Stimulated activated CD8-positive, alpha-beta memory T cell treated with anti-CD3 and anti-CD28 coated beads, Interleukin-7, amount 100 ng/mL, for 4 hours (primary cell): ENCODE measurements around the gene NFRKB.

Experiments used
- DNase-seq, 2 donors: peaks; one replicate each; pipeline ENCODE4 v3.0.0-alpha.2; 2020; ENCODE audit warnings: low read depth in 2 of 2

Gene NFRKB

GRCh38 chr11:129895126-129896041, at the start of gene NFRKB:
NFRKB (minus strand) TSS chr11:129895578; CDS start chr11:129892849, 2,729 bp downstream.
- peak; percentile 60 to 85 for DNase-seq

GRCh38 chr11:129944696-129945095, 49.3 kb upstream of the NFRKB start:
- DNase-seq = no peak

DNA sequence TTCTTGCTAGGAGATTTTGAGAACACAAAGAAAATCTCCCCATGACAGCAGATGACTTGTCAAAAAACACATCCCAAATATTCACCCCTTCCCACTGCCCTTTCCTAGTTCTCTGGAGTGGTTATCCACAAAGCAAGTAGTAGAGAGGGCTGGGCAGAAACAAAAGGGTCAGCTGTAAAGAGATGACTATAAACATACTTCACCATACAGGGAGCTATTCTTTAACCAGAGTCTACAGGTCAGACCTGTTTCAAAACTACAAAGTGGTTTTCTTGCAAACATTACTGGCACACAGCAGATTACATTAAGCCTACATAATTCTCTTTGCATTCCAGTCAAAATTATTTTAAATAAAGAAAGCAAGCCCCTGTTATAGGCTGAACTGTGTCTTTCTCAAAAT, 47.7 kb upstream of the NFRKB start:
- DNase-seq = no peak

DNA sequence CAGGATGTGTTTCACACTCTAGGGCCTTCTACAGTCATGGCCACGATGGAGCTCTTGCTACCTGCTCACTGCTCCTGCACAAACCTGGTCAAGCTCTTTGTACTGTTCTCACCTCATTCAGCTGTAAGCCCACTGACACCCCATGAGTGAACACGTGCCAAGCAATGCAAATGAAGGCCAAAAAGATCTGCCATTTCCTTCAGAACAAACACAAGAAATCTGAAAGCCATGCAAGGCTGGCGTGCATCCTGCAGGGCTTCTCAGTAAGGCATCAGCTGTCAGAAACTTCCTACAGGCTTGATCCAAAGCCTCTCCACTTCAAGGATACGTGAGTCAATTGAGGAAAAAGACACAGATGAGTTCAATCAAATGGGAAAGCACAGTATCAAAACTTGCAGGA, 44.1 kb upstream of the NFRKB start:
- no peak for DNase-seq

- no peak for DNase-seq
These were observed 43.4 kb upstream of the NFRKB start for GRCh38 chr11:129938764-129939163.

GRCh38 chr11:129937592-129938238, 42.3 kb upstream of the NFRKB start:
- DNase-seq = no peak

DNA sequence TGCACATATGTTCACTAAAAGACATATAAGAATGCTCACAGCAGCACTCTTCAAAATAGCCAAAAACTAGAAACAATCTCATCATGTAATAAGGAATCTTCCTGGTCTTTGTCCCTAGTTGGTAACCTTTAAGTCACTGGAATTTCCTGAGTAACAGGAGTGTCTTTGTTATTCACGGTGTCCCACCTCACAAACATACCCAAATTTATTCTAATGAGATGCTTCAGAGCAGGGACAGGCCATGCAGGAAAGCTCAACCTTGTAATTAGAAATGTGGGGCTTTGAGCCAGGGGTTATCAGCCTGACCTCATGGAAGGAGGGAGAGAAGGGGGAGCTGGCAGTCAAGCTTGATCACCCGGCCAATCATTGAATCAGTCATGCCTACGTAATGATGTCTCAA, 40.3 kb upstream of the NFRKB start:
- no peak for DNase-seq

DNA sequence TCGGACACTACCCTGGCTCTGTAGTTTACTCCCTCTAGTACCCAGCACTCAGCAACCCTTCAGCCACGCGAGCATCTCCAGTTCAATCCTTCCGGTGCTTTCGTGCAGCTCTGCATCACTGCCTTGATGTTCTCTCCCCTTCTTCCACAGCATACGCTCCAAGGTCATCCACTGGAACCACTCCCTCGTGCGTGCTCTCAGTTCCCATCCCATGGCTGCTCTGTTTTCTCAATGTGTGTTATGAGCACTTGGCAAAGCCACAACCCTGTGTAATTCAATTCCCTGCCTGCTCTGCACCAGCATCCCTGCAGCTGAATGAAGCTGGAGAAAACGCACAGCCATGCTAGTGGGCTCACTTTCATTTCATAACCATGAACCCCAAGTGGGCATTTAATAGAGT, 38.5 kb upstream of the NFRKB start:
- DNase-seq = no peak

GRCh38 chr11:129933262-129933661, 37.9 kb upstream of the NFRKB start:
- no peak for DNase-seq

GRCh38 chr11:129932381-129933067, 37.1 kb upstream of the NFRKB start:
- no peak for DNase-seq

DNA sequence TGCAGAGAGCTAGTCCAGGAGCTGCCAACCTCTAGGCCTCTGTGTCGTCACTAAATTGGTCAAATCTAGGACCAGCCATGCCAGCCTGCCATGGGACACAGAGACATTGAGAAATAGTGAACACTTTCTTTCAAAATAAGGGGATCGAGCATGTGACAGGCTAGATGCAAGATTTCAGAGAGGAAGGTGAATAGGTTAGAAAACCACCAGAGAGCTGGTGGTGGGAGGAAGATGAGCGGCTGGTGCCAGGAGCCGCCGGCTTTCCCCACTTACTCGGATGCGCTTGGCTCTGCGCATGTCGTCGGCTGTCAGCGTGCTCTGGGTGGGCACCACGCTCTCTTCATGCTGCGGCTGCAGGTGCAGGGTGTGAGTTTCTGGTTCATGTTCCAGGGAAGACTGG, 35.4 kb upstream of the NFRKB start:
- no peak for DNase-seq

DNA sequence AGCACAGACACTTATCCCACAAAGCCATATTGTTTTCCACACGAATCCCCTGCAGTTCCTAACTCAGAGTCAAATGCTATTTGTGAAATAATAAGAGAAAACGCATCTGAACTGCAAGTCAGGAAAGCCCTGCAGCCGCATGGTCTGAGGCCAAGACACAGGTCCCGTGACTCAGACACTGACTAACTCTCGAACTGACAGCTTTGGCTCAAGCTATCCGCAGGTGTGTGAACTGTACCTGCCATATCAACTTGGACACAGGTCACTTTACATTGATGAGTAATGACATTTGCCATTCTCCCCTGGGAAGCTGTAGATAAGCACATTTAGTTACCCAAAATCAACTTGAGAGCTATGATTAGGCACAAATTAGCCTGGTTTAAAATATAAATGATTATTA, 34.9 kb upstream of the NFRKB start:
- DNase-seq = no peak

DNA sequence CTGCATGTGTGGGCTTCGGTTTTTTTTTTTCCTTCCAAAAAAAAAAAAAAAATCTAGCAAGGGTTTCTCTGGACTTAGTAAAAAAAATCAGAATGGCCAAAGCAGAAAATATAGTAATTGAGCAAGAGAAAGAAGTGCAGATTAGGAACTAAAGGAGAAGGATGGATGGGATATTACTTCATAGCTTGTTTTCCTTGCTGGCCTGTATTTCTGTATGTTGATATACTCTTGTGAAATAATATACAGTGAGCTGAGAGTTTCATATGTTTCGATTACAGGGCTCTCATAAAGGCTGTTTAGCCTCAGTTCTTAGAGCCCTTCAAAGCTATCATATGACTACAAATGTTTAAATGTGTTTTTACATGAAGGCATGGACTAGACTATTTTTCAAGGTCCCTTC, 34.3 kb upstream of the NFRKB start:
- no peak for DNase-seq

DNA sequence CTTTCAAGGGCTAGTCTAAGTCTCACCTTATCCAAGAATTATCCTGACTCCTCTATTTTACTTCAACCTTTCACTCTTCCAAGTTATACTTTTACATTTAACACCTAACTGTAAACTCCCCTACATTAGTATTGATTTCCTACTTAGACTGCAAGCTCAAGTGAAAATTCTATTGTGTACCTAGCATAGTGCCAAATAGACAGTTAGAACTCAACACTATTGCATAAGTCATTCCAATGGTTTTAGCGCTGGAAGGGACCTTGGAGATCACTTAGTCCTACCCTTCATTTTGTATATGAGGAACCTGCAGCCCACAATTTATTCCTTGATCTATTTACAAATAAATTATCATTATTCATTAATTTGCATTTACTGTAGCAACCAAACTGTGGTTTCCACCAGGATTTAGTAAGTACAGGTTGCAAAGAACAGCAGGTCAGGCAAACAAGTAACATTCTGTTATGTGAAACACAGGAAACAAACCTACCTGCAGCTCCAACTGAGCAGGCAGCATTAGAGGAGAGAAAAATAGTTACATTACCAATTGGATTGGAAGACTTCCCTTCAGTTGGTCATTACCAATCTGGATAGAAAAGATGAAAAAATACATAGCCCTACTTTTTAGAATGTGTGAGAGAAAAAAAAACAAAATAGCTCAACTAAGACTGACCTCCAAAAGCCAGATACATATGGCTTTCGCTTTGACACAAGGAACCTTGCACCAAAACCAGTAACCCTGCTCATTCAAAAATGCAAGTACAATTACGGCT, 33.7 kb upstream of the NFRKB start:
- DNase-seq = no peak

- no peak for DNase-seq
These were observed 27.3 kb upstream of the NFRKB start for GRCh38 chr11:129922674-129923073.

GRCh38 chr11:129918361-129918760, 23.0 kb upstream of the NFRKB start:
- no peak for DNase-seq

GRCh38 chr11:129917231-129917630, 21.9 kb upstream of the NFRKB start:
- no peak for DNase-seq

- no peak for DNase-seq
These were observed 15.9 kb upstream of the NFRKB start for GRCh38 chr11:129911298-129911697.

DNA sequence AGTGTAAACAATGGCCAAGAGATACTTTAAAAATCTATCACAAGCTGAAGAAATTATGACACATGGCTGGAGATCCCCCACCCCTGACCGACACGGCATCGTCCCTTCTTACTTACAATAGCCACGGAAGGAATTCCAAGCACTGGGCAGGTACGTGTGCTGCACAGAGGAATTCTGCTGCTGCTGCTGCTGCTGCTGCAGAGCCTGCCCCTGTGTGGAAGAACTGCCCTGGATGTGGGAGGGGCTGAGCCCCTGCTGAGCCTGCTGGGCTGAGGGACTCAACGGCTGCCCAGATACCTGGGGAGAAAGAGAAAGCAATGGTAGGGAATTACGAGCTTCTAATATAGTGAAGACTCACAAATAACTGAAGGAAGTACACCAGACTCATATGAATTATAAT, 15.0 kb upstream of the NFRKB start:
- DNase-seq = no peak

- DNase-seq = no peak
These were observed 10.0 kb upstream of the NFRKB start for GRCh38 chr11:129905402-129905801.

DNA sequence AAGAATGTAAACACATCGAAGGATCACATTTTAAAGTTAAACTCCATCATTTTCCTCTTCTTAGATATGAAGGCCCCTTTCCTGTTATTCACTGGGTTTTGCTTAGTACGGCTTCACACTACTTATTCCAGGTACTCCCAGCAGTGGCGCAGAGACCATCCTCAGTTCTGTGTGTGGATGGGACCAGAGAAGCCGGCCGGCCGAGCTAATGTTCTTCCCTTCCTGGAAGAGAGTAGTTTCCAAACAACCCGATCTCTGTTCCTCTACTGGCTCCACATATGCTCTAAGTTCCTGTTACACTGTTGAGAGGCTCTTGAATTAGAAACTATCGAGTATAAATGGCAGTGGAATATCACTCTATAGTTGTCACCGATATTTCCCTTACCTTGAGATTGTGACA, 684 bp upstream of the NFRKB start:
- DNase-seq = no peak
